Keratinocyte (primary cell): ENCODE measurements around the gene SORBS1.

Experiments used
- EZH2 ChIP-seq: IDR thresholded peaks from one replicate; pipeline ENCODE4 v1.6.1; 2012; ENCODE audit warnings: inconsistent platforms, mild to moderate bottlenecking, low read length, moderate library complexity
- TF ChIP-seq, protein P1 (sequence below), 3 experiments: IDR thresholded peaks in 1 of 3; conservative IDR thresholded peaks in 1 of 3; optimal IDR thresholded peaks in 1 of 3; 2 replicates in 2 of 3; 3 replicates in 1 of 3; pipeline versions ENCODE3 to v1.5.1; 2011; ENCODE audit warnings: low read length in 3 of 3, mild to moderate bottlenecking in 3 of 3, moderate library complexity in 2 of 3, control low read depth in 1 of 3, inconsistent platforms in 1 of 3; ENCODE audit not compliant: insufficient read depth in 2 of 3; ENCODE audit errors: extremely low read depth in 1 of 3

DNA sequence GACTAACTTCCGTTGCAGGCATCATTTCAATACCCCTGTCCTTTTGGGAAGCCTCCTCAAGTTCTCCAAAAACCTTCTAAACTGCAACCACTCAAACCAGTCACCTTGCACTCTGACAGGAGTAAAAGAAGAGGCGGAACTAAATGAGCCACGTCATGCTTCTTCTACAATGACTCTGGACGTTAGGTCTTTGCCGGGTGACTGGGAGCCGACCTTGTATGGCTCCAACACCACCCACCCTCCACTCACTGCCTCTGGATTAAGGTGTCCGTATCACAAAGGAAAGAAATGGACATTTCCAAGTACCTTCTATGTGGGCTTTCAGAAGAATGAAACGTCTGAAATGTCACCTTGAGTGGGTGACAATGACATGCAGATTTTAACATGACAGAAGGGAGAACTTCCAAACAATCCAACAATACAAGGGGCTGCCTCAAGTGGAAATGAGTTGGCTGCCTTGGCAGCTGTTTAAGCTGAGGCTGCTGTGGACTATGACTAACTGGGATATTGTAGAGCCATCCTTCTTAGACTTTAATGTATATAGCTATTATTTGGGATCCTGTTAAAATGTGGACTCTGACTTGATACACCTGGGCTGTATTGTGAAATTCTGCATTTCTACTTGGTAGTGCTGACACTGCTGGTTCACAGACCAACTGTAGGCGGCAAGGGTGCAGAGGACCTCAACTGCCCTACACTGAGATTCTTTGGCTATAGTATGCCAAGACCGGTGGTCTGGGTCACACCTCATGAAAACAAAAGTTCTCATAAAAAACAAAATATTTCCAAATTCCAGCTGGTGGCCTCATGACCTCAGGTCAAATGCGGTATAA, 236.5 kb downstream of the SORBS1 start:
- TF ChIP-seq, protein P1, sequence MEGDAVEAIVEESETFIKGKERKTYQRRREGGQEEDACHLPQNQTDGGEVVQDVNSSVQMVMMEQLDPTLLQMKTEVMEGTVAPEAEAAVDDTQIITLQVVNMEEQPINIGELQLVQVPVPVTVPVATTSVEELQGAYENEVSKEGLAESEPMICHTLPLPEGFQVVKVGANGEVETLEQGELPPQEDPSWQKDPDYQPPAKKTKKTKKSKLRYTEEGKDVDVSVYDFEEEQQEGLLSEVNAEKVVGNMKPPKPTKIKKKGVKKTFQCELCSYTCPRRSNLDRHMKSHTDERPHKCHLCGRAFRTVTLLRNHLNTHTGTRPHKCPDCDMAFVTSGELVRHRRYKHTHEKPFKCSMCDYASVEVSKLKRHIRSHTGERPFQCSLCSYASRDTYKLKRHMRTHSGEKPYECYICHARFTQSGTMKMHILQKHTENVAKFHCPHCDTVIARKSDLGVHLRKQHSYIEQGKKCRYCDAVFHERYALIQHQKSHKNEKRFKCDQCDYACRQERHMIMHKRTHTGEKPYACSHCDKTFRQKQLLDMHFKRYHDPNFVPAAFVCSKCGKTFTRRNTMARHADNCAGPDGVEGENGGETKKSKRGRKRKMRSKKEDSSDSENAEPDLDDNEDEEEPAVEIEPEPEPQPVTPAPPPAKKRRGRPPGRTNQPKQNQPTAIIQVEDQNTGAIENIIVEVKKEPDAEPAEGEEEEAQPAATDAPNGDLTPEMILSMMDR (optimal IDR thresholded peaks at IDR 0.05 in 1 of 3, IDR thresholded peaks at IDR 0.05 in 1 of 3, conservative IDR thresholded peaks at IDR 0.05 in 1 of 3; ENCODE audit: extremely low read depth in 1 of 3, insufficient read depth in 2 of 3, low read length in 3 of 3) = no peak
- TF ChIP-seq EZH2 = no peak
